ENCODE measurements around the gene ANGPTL2.

The ANGPTL2 gene

GRCh38 chr9:127116957-127117356 lies 5.5 kb downstream of the ANGPTL2 start:
- DNase-seq (ENCODE audit: low spot score) = no peak

- DNase-seq (ENCODE audit: low spot score) = no peak
Observed at GRCh38 chr9:127116088-127116726, 6.2 kb downstream of the ANGPTL2 start.

- no peak for DNase-seq (ENCODE audit: low spot score)
Observed at GRCh38 chr9:127114606-127115005, 7.8 kb downstream of the ANGPTL2 start.

- DNase-seq (ENCODE audit: low spot score) = no peak
Observed at GRCh38 chr9:127113191-127113972, 9.1 kb downstream of the ANGPTL2 start.

GRCh38 chr9:127112735-127113161 lies 9.7 kb downstream of the ANGPTL2 start:
- no peak for DNase-seq (ENCODE audit: low spot score)

- DNase-seq (ENCODE audit: low spot score) = no peak
Observed at GRCh38 chr9:127112056-127112455, 10.4 kb downstream of the ANGPTL2 start.

GRCh38 chr9:127109212-127109711 lies 13.2 kb downstream of the ANGPTL2 start:
- no peak for DNase-seq (ENCODE audit: low spot score)

GRCh38 chr9:127107929-127108876 lies 14.2 kb downstream of the ANGPTL2 start:
- no peak for DNase-seq (ENCODE audit: low spot score)

- DNase-seq (ENCODE audit: low spot score) = no peak
Observed at GRCh38 chr9:127107171-127107928, 15.1 kb downstream of the ANGPTL2 start.

- DNase-seq (ENCODE audit: low spot score) = no peak
Observed at GRCh38 chr9:127106466-127106855, 16.0 kb downstream of the ANGPTL2 start.

GRCh38 chr9:127105805-127106465 lies 16.5 kb downstream of the ANGPTL2 start:
- no peak for DNase-seq (ENCODE audit: low spot score)

- no peak for DNase-seq (ENCODE audit: low spot score)
Observed at GRCh38 chr9:127104581-127105311, 17.7 kb downstream of the ANGPTL2 start.

- DNase-seq (ENCODE audit: low spot score) = no peak
Observed at GRCh38 chr9:127102788-127103187, 19.6 kb downstream of the ANGPTL2 start.

- DNase-seq (ENCODE audit: low spot score) = no peak
Observed at GRCh38 chr9:127102176-127102575, 20.3 kb downstream of the ANGPTL2 start.

GRCh38 chr9:127099664-127100063 lies 22.8 kb downstream of the ANGPTL2 start:
- no peak for DNase-seq (ENCODE audit: low spot score)

GRCh38 chr9:127098916-127099553 lies 23.4 kb downstream of the ANGPTL2 start:
- no peak for DNase-seq (ENCODE audit: low spot score)

- DNase-seq (ENCODE audit: low spot score) = no peak
Observed at GRCh38 chr9:127097683-127098082, 24.8 kb downstream of the ANGPTL2 start.

GRCh38 chr9:127096208-127096607 lies 26.2 kb downstream of the ANGPTL2 start:
- DNase-seq (ENCODE audit: low spot score) = no peak

- no peak for DNase-seq (ENCODE audit: low spot score)
Observed at GRCh38 chr9:127095411-127095810, 27.0 kb downstream of the ANGPTL2 start.

Measured in hepatic stellate cell (primary cell).